GM23248 (cell line): ENCODE measurements around the gene RASGRF1.

ENCODE experiments used
- EZH2 ChIP-seq: fragments of 200-600 bp; sonication (generic); IDR thresholded peaks from 2 replicates; pipeline ENCODE4 v1.6.1; 2018; ENCODE audit warnings: antibody characterized with exemption, mild to moderate bottlenecking; ENCODE audit not compliant: insufficient read depth, poor library complexity, severe bottlenecking
- EZH2phosphoT487 ChIP-seq: fragments of 200-600 bp; sonication (generic); IDR thresholded peaks from 2 replicates; pipeline ENCODE4 v1.6.1; 2018; ENCODE audit warnings: antibody characterized with exemption, moderate library complexity, mild to moderate bottlenecking, low read depth; ENCODE audit not compliant: insufficient read depth

- TF ChIP-seq EZH2: no peak
- TF ChIP-seq EZH2phosphoT487: no peak
These were observed 168.6 kb downstream of the RASGRF1 start for GRCh38 chr15:78921940-78922339.
